GM21786 (cell line): ENCODE data around the gene HS3ST4.

Experiments
- ATAC-seq: cut with Tn5 transposase; IDR thresholded peaks from one replicate; pipeline ENCODE4 v1.9.1; 2021; ENCODE audit not compliant: unreplicated experiment

HS3ST4 gene

GRCh38 chr16:25817295-25817694, 125.5 kb downstream of the HS3ST4 start:
- ATAC-seq: no peak

- no peak for ATAC-seq
These were observed 126.1 kb downstream of the HS3ST4 start for GRCh38 chr16:25817876-25818275.

- ATAC-seq: no peak
These were observed 132.1 kb downstream of the HS3ST4 start for GRCh38 chr16:25823891-25824290.

GRCh38 chr16:25827709-25828108, 135.9 kb downstream of the HS3ST4 start:
- no peak for ATAC-seq

- ATAC-seq: no peak
These were observed 136.8 kb downstream of the HS3ST4 start for GRCh38 chr16:25828510-25828909.

- ATAC-seq: no peak
These were observed 140.5 kb downstream of the HS3ST4 start for GRCh38 chr16:25832291-25832690.

- no peak for ATAC-seq
These were observed 142.3 kb downstream of the HS3ST4 start for GRCh38 chr16:25834101-25834500.

GRCh38 chr16:25835126-25835525, 143.4 kb downstream of the HS3ST4 start:
- ATAC-seq: no peak

- ATAC-seq: no peak
These were observed 147.0 kb downstream of the HS3ST4 start for GRCh38 chr16:25838724-25839186.

- no peak for ATAC-seq
These were observed 150.0 kb downstream of the HS3ST4 start for GRCh38 chr16:25841761-25842160.

- no peak for ATAC-seq
These were observed 154.1 kb downstream of the HS3ST4 start for GRCh38 chr16:25845901-25846300.

GRCh38 chr16:25854141-25854540, 162.4 kb downstream of the HS3ST4 start:
- no peak for ATAC-seq

GRCh38 chr16:25855063-25855462, 163.3 kb downstream of the HS3ST4 start:
- no peak for ATAC-seq

- ATAC-seq: no peak
These were observed 164.1 kb downstream of the HS3ST4 start for GRCh38 chr16:25855818-25856217.

GRCh38 chr16:25859645-25860044, 167.9 kb downstream of the HS3ST4 start:
- ATAC-seq: no peak

GRCh38 chr16:25867041-25867440, 175.3 kb downstream of the HS3ST4 start:
- ATAC-seq: no peak

- no peak for ATAC-seq
These were observed 176.3 kb downstream of the HS3ST4 start for GRCh38 chr16:25868106-25868505.

- ATAC-seq: no peak
These were observed 177.1 kb downstream of the HS3ST4 start for GRCh38 chr16:25868706-25869370.

GRCh38 chr16:25872369-25873070, 180.8 kb downstream of the HS3ST4 start:
- no peak for ATAC-seq

GRCh38 chr16:25874196-25874595, 182.4 kb downstream of the HS3ST4 start:
- ATAC-seq: no peak

- ATAC-seq: no peak
These were observed 184.3 kb downstream of the HS3ST4 start for GRCh38 chr16:25875956-25876598.

- ATAC-seq: no peak
These were observed 185.3 kb downstream of the HS3ST4 start for GRCh38 chr16:25877103-25877502.
